HG03280 (cell line): Measurements from ENCODE around the gene MEGF11.

ENCODE experiments used
- ATAC-seq: cut with Tn5 transposase; IDR thresholded peaks from one replicate; pipeline ENCODE4 v1.9.1; 2021; ENCODE audit warnings: mild to moderate bottlenecking, moderate library complexity; ENCODE audit not compliant: unreplicated experiment

MEGF11 gene

DNA sequence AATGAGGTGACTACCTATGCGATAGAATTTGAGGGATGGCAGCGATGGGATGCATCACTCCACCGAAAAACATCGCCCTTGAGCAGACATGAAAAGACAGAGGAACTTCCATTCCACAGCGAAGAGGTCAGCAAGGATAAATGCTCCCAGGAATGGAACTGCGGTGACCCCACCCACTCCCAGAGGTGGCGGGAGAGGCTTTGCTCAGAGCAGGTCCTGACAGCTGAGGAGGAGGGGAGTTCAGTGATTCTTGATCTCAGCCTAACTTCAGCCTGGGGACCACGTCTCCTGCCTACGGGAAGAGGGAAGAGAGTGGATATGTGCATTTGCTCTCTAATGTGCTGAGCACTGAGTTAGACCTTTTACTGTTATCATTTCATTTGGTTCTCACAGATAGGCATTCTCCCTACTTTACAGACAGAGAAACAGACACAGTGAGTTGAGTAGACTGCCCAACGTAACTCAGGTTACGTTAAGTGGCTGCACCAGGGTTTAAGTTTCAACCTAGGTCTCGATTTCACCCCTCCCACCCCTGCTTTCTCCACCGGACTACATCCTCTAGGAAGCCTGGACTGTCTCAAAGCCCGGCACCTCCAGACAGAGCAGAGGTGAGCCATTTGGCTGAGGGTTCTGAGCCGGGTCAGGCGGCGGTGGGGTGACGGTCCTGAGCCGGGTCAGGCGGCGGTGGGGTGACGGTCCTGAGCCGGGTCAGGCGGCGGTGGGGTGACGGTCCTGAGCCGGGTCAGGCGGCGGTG lies 214.3 kb downstream of the MEGF11 start:
- no peak for ATAC-seq

DNA sequence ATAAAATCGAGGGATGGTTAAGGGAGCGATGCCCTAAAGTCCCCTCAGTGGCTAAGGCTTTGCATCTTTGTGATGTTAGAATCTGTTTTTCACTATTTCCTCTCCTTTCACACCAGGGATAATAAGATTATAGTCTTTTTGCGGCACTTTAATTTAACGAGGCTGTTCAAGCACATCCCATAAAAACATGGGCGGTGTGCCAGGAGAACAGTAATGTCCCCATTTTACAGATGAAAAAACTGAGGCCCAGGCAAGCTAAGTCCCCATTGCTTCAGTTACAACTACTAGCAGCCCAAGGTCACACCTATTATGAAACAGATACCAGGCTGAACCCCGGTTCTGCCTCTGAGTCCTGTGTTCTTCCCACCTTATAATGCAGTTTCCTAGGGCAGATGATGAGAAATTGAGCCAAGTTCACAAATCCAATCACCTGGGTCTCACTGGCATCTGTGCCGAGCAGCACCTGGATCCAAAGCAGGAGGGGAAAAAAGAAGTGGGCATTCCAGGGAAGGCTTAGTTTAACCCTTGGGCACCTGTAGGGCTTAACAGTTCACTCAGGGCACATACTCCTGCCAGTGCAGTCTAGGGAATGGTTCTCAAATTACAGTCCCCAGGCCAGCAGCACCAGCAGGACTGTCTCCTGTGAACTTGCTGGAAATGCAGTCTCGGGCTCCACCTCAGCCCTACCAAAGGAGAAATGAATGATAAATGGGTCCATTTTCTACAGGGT lies 215.0 kb downstream of the MEGF11 start:
- no peak for ATAC-seq

DNA sequence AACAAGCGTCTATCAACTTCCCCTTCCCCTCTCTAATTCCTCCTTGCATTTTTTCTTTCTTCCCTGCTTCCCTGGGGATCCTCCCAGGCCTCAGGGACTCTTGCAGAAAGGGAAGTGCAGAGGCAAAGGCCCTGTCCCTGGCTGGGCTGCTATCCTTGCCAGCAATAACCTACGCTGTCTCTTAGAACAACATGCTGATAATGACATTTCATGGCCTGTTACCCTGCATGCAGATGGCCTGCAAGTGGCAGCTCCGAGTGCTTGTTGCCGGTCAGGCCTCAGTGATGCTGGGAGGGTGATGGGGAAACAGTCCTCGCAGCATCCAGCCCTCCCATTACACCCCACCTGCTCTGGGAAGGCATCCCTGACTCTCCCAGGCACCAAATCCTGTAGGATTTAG lies 216.7 kb downstream of the MEGF11 start:
- ATAC-seq, result no peak

DNA sequence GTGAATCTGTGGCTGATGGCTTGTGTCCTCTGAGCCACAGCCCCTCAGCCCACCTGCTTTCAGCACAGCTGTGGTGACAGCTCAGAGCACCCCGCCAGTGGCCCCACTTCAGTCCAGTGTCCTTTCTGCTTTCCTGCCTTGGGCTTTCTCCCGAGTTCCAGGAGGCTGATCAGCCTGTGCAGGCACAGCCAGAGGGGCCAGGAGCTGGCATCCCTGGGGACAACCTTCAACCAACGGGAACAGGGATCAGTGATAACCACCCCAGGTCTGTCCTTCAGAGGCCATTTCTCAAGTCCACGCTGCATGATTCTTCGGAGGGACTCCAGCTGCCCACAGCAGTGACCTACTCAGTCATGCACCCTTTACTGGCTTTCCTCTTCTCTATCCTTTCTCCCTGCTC lies 217.6 kb downstream of the MEGF11 start:
- ATAC-seq, result no peak

DNA sequence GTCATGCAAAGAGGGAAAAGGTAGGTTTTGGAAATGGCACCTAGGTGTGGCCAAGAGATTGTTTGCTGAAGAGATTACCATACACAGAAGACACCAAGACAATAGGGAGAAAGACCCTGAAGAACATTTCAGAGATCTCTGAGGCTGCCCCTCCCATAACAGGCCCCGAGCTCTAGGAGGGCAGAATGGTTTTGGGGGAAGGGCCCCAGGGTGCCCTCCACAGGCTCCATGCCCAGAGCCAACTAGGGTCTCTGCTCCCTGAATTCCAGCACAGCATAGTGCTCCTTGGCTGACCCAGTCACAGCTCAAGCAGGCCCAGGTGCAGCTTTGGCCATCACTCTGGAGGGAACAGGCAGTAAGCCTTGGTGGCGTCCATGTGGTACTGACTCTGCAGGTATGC lies 220.4 kb downstream of the MEGF11 start:
- ATAC-seq, result no peak

DNA sequence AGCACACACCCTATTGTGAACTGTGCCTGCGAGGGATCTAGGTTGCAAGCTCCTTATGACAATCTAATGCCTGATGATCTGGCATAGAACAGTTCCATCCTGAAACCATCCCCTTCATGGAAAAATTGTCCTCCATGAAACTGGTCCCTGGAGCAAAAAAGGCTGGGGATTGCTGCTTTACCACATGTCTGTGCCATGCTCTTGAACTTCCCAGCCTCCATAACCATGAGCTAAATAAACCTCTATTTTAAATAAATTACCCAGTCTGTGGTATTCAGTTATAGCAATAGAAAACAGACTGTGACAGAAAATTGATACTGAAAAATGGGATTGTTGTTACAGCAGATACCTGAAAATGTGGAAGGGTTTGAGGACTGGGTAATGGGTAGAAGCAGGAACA lies 221.5 kb downstream of the MEGF11 start:
- ATAC-seq, result no peak

DNA sequence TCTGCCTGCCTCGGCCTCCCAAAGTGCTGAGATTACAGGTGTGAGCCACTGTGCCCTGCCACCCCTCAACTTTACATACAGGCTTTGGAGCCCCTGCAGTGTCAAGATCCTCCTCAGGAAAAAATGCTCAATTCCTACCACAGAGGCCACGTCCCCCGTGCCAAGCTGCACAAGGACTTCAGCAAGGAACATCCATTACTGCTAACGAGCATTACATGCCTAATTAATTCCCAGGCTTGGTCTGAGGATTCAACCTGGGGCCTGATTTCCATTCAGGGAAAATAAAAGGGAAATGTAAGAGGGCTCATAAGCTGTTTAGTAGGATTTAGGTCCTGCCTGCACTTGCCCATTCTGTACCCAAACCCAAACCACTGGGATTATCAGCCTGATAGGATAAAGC lies 222.9 kb downstream of the MEGF11 start:
- no peak for ATAC-seq

DNA sequence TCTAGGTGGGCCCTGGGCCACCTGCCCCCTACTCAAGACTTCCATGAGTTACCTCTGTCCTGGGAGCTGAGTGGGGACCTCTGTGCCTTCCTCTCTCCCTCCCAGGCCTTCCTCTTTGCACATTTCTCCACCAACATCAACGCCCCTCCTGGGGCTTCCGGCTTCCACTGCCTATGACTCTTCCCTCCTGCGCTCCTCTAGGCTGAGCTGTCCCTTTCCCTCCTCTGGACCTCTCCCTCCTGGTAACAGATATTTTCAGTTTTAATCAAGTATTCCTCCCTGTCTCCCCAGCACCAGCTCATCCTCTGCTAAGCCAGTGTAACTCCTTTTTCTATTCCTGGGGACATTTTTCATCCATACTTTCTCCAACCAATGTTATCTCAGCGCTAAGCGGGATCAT lies 223.9 kb downstream of the MEGF11 start:
- ATAC-seq, result no peak

DNA sequence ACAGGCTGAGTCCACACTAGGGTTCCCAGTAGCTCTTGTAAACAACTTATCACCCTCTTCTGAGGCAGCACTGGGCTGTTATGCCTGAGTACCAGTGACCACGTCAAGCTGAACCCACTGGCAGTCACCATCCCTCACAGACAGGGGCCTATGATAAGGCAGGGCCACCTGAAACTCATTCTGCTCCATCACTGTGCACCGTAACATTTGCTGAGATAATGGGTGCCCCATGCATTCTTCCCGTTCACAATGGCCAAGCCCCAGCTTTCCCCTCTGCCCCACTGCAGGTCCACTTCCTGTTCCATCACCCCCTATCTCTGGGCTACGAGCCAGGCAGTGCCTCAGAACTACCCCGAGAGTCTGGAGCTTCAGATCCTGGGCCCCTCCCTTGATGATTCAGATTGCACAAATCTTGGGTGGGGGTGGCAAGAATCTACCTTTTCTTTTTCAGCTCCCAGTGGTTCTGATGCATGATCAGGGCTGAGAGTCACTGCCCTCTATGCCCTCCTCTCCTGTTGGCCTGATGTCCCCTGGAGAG lies 226.2 kb downstream of the MEGF11 start:
- ATAC-seq, result no peak

DNA sequence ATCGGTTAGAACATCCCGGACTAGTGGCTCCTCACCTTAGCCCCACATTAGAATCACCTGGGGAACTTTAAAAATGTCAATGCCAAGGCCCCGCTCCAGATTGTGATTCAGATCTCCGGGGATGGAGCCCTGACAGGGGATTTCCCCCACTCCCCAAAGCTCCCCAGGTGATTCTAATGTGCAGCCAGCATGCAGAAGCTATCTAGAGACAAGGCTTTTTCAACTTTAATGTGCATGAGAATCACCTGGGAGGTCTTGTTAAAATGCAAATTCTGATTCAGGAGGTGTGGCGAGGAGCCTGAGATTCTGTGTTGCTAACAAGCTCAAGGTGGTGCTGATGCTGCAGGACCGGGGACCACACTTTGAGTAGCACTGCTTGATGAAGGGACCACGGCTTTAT lies 227.6 kb downstream of the MEGF11 start:
- ATAC-seq, result no peak

DNA sequence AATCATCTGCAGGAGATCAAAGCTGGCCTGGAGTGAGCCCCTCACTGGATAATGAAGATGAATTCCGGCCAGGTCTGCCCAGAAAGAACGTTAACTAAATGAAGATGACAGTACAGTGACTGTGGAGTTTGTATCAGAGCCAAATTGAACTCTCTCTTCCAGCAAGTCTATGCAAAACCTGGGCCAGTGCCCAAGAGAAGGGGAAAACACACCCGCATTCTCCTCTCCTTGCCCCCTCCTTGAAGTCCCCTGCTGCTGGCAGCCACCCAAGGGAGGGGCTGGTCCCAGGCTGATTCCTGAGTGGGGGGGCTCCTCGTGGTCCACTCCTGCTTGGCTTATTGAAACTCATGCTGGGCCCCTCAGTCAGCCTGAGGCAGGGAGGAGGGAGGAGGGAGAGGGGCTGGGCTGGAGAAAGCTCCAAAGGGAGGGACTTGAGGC lies 228.5 kb downstream of the MEGF11 start:
- ATAC-seq, result no peak

DNA sequence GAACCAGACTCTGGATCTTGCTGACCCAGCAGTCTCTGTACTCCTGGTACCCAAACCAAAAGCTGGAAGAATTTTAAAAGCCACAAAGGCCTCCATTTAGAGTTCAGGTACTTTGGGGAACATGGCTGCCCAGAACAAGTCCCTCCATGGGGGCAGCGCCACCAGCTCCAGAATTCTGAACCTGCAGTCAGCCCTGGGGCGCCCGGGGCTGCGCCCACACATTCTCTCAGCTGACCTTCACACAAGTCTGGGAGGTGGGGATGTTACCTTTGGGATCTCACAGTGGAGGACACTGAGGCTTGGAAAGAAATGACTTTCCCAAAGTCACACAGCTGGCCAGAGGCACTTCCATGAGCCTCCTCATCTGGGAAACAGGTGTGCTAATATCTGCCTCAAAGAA lies 229.4 kb downstream of the MEGF11 start:
- no peak for ATAC-seq

DNA sequence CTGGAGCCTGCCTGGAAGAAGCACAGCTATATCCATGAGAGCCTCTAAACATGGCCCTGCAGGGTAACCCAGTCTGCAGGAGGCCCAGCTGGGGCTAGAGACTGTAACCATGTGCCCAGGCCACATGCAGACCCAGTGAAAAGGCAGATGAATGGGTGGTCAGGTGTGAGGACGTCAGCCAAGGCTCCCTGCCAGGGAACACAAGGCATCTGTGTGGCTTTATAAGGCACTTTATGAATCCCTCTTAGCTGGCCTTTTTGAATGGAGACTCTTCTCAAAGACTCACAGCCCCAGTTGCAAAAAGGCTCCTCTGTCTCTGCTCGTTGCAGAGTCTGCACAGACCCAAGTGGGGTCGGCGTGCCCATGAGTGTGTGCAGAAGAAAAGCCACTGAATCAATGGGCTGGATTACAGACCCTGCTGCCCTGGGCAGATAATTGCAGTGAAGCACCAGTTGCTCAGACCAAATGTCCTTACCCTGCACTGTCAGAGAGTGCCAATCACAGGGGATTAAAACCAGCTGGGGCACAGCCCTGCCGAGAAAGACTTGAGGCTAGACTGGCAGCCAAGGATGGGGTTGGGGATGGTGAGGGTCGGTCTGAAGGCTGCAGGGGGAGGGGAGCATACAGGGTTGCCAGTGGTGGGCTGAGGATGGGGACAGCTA lies 230.1 kb downstream of the MEGF11 start:
- ATAC-seq, result no peak

DNA sequence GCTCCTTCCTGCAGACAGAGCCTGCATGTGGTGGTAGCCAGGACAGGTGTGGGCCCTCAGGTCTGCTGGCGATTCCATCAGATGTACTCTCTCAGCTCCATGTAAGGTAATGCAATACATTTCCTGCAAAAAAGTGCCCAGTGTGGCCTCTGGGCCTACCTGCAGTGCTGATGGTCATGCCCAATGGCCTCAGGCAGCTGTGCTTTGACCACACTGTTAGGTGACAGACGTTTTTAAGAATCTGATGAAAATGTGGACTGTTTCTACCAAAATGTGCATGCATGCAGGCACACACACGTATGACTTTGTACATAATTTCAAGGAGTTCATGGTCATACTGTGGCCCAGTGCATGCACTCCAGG lies 231.4 kb downstream of the MEGF11 start:
- no peak for ATAC-seq

DNA sequence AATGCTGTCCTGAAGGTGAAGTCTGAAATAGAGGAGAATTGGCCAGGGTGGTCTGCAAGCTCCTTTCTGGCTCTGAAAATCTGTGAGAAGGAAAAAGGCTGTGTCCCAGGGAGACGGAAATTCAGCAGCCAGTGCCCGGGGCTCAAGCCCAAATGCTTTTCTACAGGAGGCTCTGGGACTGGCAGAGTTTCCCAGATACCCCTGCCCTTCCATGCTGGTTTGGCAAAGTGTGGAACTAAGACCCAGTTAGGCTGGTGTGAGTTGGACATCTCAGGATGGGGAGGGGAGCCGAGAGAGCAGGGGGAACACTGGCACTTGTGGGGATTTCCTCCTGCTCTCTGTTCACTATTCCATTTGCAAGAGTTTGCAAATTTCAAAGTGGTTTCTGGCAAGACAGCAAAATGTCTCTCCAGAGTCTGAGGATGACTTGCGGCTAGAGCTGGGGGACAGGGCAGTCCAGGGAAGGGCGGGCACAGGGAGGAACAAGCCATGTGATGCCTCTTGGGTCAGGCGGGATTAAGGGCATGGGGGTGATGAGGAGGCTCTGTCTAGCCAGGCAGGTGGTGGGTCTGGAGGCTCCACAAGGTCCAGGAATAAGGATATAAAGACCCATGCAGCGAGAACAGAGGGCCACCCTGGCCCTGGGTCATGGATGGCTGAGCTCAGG lies 231.9 kb downstream of the MEGF11 start:
- no peak for ATAC-seq

DNA sequence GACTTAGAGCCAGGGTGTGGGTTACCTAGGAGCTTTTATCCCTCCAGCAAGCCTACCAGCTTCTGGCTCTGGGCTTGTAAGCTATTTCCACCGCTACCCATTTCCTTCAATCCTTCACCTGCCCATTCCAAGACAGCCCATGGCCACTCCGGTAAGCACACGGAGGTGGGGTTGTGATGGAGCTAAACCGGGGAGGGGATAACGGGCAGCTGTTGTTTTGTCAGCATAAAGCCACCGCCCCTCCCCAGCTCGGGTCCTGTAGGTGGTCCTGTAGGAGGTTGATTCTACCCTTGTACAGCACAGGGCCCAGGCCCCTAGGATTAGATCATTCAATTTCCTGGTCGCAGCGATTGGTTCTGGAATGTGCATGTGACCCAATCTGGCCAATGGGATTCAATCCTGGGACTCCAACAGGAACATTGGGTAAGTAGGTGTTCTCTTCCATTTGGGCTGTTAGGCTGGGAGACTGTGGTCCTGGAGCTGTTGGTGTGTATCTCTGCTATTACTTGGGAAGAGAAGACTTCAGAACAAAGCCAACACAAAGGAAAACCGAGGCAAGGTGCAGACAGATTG lies 233.6 kb downstream of the MEGF11 start:
- no peak for ATAC-seq

DNA sequence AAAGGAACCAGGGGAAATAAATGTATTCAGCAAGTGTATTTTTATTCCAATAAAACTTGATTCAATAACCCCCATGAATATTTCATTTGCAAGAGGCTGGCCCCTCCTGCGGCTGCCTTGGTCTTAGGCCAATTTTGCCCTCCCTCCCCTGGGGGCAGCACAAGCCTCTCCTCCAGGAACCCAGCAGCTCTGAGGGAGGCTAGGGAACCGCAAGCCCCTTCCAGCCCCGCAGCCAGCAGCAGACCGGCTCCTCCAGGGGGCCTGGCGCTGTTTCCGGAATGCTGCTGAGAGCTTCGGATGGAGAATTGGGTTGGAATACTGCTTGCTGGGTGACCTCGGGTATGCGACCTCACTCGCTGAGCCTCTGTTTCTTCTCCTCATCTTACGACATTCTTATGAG lies 234.2 kb downstream of the MEGF11 start:
- ATAC-seq, result no peak

DNA sequence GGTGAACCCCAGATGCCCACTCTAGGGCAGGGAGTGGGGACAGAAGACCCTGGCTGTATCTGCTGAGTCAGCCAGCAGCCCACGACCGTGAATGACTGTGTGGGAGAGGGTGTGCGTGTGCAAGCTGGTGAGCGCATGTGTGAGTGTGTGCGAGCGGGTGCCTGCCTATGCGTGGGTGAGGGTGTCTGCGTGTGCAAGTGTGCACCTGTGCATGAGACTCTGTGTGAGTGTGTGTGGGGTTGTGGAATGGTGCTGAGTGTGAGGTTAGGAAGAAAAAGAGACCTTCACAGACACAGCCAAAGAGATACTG lies 235.1 kb downstream of the MEGF11 start:
- no peak for ATAC-seq

DNA sequence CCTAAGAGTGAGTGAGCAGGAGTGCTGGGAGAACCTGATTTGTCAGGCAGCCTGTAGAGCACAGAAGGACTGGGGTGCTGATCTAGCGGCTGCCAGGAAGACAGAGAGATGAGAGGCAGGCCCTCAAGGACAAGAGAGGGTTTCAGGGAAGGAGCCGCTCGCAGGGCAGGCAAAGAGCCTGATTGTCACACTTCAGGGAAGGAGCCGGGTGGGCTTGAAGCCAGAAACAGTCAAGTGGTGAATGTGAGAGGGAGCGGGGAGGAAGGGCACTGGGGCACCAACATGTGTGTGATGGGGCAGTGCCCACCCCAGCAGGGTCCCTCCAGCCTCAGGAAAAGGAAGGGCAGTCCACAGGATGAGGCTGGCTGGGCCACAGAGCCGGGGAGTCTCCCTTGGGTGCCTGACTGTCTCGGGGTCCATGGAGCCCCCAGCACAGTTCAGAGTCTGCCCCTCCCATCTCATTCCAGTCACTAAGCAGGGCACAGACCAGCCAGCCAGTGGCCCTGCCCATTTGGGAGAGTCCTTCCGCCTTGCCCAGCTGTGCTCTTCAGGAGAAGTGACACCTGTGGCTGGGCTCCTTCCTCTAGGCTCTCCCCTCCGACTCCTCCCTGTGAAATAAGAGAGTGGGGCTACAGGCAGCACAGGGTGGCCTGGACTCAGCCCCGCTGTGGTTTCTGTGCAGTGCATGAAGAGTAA lies 235.6 kb downstream of the MEGF11 start:
- no peak for ATAC-seq

DNA sequence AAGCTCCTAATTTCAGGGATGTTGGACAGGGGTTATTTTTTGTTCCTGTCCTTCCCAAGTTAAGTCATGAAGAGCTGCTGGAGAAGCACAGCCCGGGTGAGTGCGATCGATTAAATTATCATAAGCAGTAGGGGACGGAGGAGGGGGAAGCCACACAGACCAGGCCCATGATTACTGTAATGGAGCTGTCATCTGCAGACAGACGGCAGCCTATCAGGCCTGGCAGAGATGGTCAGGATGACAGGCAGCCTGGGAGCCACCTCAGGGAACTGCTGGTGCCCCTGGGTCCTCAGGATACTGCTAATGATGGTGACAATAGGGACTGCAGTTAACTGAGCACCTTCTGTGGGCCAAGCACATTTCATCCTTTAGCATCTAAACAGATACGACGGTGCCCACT lies 236.6 kb downstream of the MEGF11 start:
- no peak for ATAC-seq

DNA sequence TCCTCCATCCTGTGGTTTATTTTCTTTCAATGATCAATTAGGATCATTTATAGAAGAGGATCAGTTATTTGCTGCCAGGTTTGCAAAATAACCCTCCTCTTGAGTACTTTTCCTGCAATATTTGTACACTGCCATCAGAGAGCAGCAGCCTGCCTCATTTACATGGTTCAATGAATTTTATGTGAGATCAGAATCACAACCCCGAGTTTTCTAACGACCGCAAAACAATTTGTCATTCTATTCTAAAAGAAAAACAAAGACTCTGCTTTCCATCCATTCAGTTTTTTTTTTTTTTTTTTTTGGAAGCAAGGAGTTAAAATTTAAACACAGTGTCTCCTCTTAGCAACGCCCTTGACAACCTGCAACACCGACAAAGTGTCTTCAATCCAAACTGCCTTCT lies 237.4 kb downstream of the MEGF11 start:
- ATAC-seq, result no peak
